Thoracic aorta (tissue), 2 donors: ENCODE measurements around the gene LRRC27. TPM values are rescaled to one million over a fixed set of nuclear protein-coding genes. Genes with fewer than 3 reads are reported as not detected.

Experiments
- ATAC-seq: fragments of 150-250 bp; one replicate; pipeline ENCODE4 v1.8.0; 2017; ENCODE audit warnings: low read depth; ENCODE audit not compliant: insufficient number of reproducible peaks, low FRiP score
- DNase-seq: peaks from one replicate; pipeline ENCODE4 v3.0.0-alpha.2; 2020; ENCODE audit warnings: low spot score
- H3K27ac ChIP-seq, 2 donors: fragments of 200-600 bp; sonication (generic); 1 replicate in 1 of 2; 2 replicates in 1 of 2; pipeline ENCODE4 v1.5.1; 2016; ENCODE audit warnings: mild to moderate bottlenecking in 2 of 2, moderate library complexity in 2 of 2
- H3K27me3 ChIP-seq: fragments of 200-600 bp; sonication (generic); replicated peaks from 2 replicates; pipeline ENCODE4 v1.6.0; 2016; ENCODE audit warnings: mild to moderate bottlenecking; ENCODE audit not compliant: insufficient read depth
- H3K36me3 ChIP-seq: fragments of 200-600 bp; sonication (generic); one replicate; pipeline ENCODE4 v1.5.1; 2016
- H3K4me1 ChIP-seq, 2 donors: fragments of 200-600 bp; sonication (generic); 1 replicate in 1 of 2; 2 replicates in 1 of 2; pipeline versions ENCODE4 v1.5.1 to v1.6.0; 2016; ENCODE audit warnings: low read depth in 2 of 2, mild to moderate bottlenecking in 1 of 2; ENCODE audit not compliant: control insufficient read depth in 1 of 2
- H3K4me3 ChIP-seq: fragments of 200-600 bp; sonication (generic); 2 replicates; pipeline ENCODE4 v1.5.1; 2016; ENCODE audit warnings: mild to moderate bottlenecking
- H3K9me3 ChIP-seq: fragments of 200-600 bp; sonication (generic); 2 replicates; pipeline ENCODE4 v1.5.1; 2016
- CTCF ChIP-seq: fragments of 200-600 bp; sonication (generic); IDR thresholded peaks from one replicate; pipeline ENCODE4 v1.5.1; 2019; ENCODE audit warnings: antibody characterized with exemption
- total RNA-seq, 2 donors: library from RNA; depleted of rRNA; stranded (reverse); fragments of >200 nt; gene quantifications; one replicate each; pipeline versions ENCODE4 v1.1.0 to v1.2.3, GENCODE V29; 2016

LRRC27 gene
- total RNA-seq, 2 donors from 2014 or later, result 3.2 to 8.9 TPM

GRCh38 chr10:132406750-132407149 is 74.8 kb downstream of the LRRC27 start:
- Histone ChIP-seq H3K27me3 (no peaks in the 10 kb centered on the region), H3K4me3 (no peak overlapping the region), H3K4me1 (peaks cover 4 to 9% of the 10 kb centered on the region in 2 donors), H3K9me3 (no peaks in the 10 kb centered on the region), H3K27ac (no peak overlapping the region), H3K36me3 (peaks cover 5% of the 10 kb centered on the region)
- ATAC-seq (no peak), DNase-seq (no peak)
- no peak for TF ChIP-seq CTCF

GRCh38 chr10:132407243-132407746 is 75.3 kb downstream of the LRRC27 start:
- peaks cover 6 to 13% of the 10 kb centered on the region in 2 donors for H3K4me1 ChIP-seq
- DNase-seq (no peak), ATAC-seq (no peak)
- TF ChIP-seq CTCF, result no peak
- H3K36me3 ChIP-seq, result peaks cover 5% of the 10 kb centered on the region
- H3K27me3 ChIP-seq, result no peaks in the 10 kb centered on the region
- no peak overlapping the region for H3K27ac ChIP-seq
- H3K4me3 ChIP-seq, result no peak overlapping the region
- H3K9me3 ChIP-seq, result no peaks in the 10 kb centered on the region

GRCh38 chr10:132407846-132408278 is 75.9 kb downstream of the LRRC27 start:
- no peak overlapping the region for H3K4me3 ChIP-seq

GRCh38 chr10:132408367-132408781 is 76.4 kb downstream of the LRRC27 start:
- Histone ChIP-seq H3K4me1 (peaks cover 6 to 13% of the 10 kb centered on the region in 2 donors), H3K4me3 (no peak overlapping the region), H3K9me3 (no peaks in the 10 kb centered on the region), H3K36me3 (peaks cover 5% of the 10 kb centered on the region), H3K27me3 (no peaks in the 10 kb centered on the region), H3K27ac (no peak overlapping the region)
- no peak for ATAC-seq
- no peak for DNase-seq
- no peak for TF ChIP-seq CTCF

More at GRCh38 chr10:132407846-132408278, 75.9 kb downstream of the LRRC27 start:
- H3K27ac ChIP-seq, result no peak overlapping the region
- H3K9me3 ChIP-seq, result no peaks in the 10 kb centered on the region
- ATAC-seq (no peak), DNase-seq (no peak)
- H3K36me3 ChIP-seq, result peaks cover 5% of the 10 kb centered on the region
- no peaks in the 10 kb centered on the region for H3K27me3 ChIP-seq
- peaks cover 6 to 13% of the 10 kb centered on the region in 2 donors for H3K4me1 ChIP-seq
- no peak for TF ChIP-seq CTCF

- no peaks in the 10 kb centered on the region for H3K9me3 ChIP-seq
- H3K27me3 ChIP-seq, result no peaks in the 10 kb centered on the region
- no peak for ATAC-seq
- no peak overlapping the region for H3K27ac ChIP-seq
- peaks cover 6 to 13% of the 10 kb centered on the region in 2 donors for H3K4me1 ChIP-seq
- no peak overlapping the region for H3K4me3 ChIP-seq
- H3K36me3 ChIP-seq, result peaks cover 5% of the 10 kb centered on the region
- no peak for TF ChIP-seq CTCF
- no peak for DNase-seq
Measured at GRCh38 chr10:132408823-132409666, 77.1 kb downstream of the LRRC27 start.
